Activated T-cell treated with anti-CD3 and anti-CD28 coated beads, Interleukin-2, amount 50 U/mL, for 24 hours (primary cell): ENCODE results near the gene PRXL2A.

Experiments used
- DNase-seq: peaks from one replicate; pipeline ENCODE4 v3.0.0-alpha.2; 2020
- H3K27ac Mint-ChIP-seq: 2 replicates; pipeline ENCODE4 v1.8.0; 2020; ENCODE audit warnings: mild to moderate bottlenecking, mixed read lengths
- H3K27me3 Mint-ChIP-seq: 2 replicates; pipeline ENCODE4 v1.8.0; 2020; ENCODE audit warnings: mixed read lengths
- H3K36me3 Mint-ChIP-seq: 2 replicates; pipeline ENCODE4 v1.8.0; 2020; ENCODE audit warnings: low read depth, mixed read lengths
- H3K4me1 Mint-ChIP-seq: 2 replicates; pipeline ENCODE4 v1.8.0; 2020; ENCODE audit warnings: low read depth, mixed read lengths
- H3K4me3 Mint-ChIP-seq: 2 replicates; pipeline ENCODE4 v1.8.0; 2020; ENCODE audit warnings: mild to moderate bottlenecking, moderate library complexity, mixed read lengths
- H3K9me3 Mint-ChIP-seq: 2 replicates; pipeline ENCODE4 v1.8.0; 2020; ENCODE audit warnings: mixed read lengths

Gene PRXL2A

GRCh38 chr10:80458638-80459037 is 50.3 kb downstream of the PRXL2A start:
- Mint-ChIP-seq H3K4me3 (peak overlapping the region; percentile 98), H3K36me3 (peaks cover 40% of the 10 kb centered on the region), H3K27ac (peak overlapping the region; percentile 96), H3K9me3 (no peaks in the 10 kb centered on the region), H3K27me3 (no peaks in the 10 kb centered on the region), H3K4me1 (peaks cover 80% of the 10 kb centered on the region)
- DNase-seq = no peak

- peak overlapping the region; percentile 98 for H3K4me3 Mint-ChIP-seq
- H3K27ac Mint-ChIP-seq = peak overlapping the region; percentile 96
- H3K27me3 Mint-ChIP-seq = no peaks in the 10 kb centered on the region
- peak; percentile 76 for DNase-seq
- peaks cover 46% of the 10 kb centered on the region for H3K36me3 Mint-ChIP-seq
- peaks cover 85% of the 10 kb centered on the region for H3K4me1 Mint-ChIP-seq
- no peaks in the 10 kb centered on the region for H3K9me3 Mint-ChIP-seq
These were observed 50.9 kb downstream of the PRXL2A start for GRCh38 chr10:80459047-80459865.

- peaks cover 42% of the 10 kb centered on the region for H3K36me3 Mint-ChIP-seq
These were observed 52.3 kb downstream of the PRXL2A start for GRCh38 chr10:80460399-80461207.

GRCh38 chr10:80461208-80462183 is 53.1 kb downstream of the PRXL2A start:
- Mint-ChIP-seq H3K36me3 (peaks cover 34% of the 10 kb centered on the region), H3K4me3 (peak overlapping the region; percentile 98), H3K27me3 (no peaks in the 10 kb centered on the region), H3K27ac (peak overlapping the region; percentile 96), H3K9me3 (no peaks in the 10 kb centered on the region), H3K4me1 (peaks cover 99% of the 10 kb centered on the region)
- DNase-seq = peak; percentile 44

More at GRCh38 chr10:80460399-80461207, 52.3 kb downstream of the PRXL2A start:
- no peaks in the 10 kb centered on the region for H3K9me3 Mint-ChIP-seq
- DNase-seq = peak; percentile 39
- H3K4me1 Mint-ChIP-seq = peaks cover 99% of the 10 kb centered on the region
- H3K4me3 Mint-ChIP-seq = peak overlapping the region; percentile 98
- H3K27me3 Mint-ChIP-seq = no peaks in the 10 kb centered on the region
- peak overlapping the region; percentile 96 for H3K27ac Mint-ChIP-seq

- H3K4me1 Mint-ChIP-seq = peaks cover 99% of the 10 kb centered on the region
- peak overlapping the region; percentile 55 for H3K4me3 Mint-ChIP-seq
- no peaks in the 10 kb centered on the region for H3K9me3 Mint-ChIP-seq
- peak overlapping the region; percentile 95 for H3K27ac Mint-ChIP-seq
- H3K36me3 Mint-ChIP-seq = peaks cover 26% of the 10 kb centered on the region
- peak; percentile 27 for DNase-seq
- H3K27me3 Mint-ChIP-seq = no peaks in the 10 kb centered on the region
These were observed 54.1 kb downstream of the PRXL2A start for GRCh38 chr10:80462299-80462980.

- Mint-ChIP-seq H3K4me1 (peaks cover 99% of the 10 kb centered on the region), H3K27ac (peak overlapping the region; percentile 95), H3K9me3 (no peaks in the 10 kb centered on the region), H3K27me3 (no peaks in the 10 kb centered on the region), H3K36me3 (peaks cover 24% of the 10 kb centered on the region), H3K4me3 (peak overlapping the region; percentile 55)
- no peak for DNase-seq
These were observed 54.8 kb downstream of the PRXL2A start for GRCh38 chr10:80462981-80463741.

- Mint-ChIP-seq H3K9me3 (no peaks in the 10 kb centered on the region), H3K4me1 (peaks cover 99% of the 10 kb centered on the region), H3K36me3 (peaks cover 27% of the 10 kb centered on the region), H3K27me3 (no peaks in the 10 kb centered on the region), H3K27ac (peak overlapping the region; percentile 95), H3K4me3 (peak overlapping the region; percentile 55)
- no peak for DNase-seq
These were observed 55.5 kb downstream of the PRXL2A start for GRCh38 chr10:80463868-80464267.

- peak overlapping the region; percentile 55 for H3K4me3 Mint-ChIP-seq
- H3K36me3 Mint-ChIP-seq = peaks cover 34% of the 10 kb centered on the region
- DNase-seq = no peak
- no peaks in the 10 kb centered on the region for H3K27me3 Mint-ChIP-seq
- H3K4me1 Mint-ChIP-seq = peaks cover 98% of the 10 kb centered on the region
- peak overlapping the region; percentile 95 for H3K27ac Mint-ChIP-seq
- H3K9me3 Mint-ChIP-seq = no peaks in the 10 kb centered on the region
These were observed 56.5 kb downstream of the PRXL2A start for GRCh38 chr10:80464557-80465450.

- Mint-ChIP-seq H3K9me3 (no peaks in the 10 kb centered on the region), H3K36me3 (peaks cover 39% of the 10 kb centered on the region), H3K4me3 (peak overlapping the region; percentile 55)
These were observed 57.1 kb downstream of the PRXL2A start for GRCh38 chr10:80465451-80465835.

GRCh38 chr10:80465839-80466590 is 57.7 kb downstream of the PRXL2A start:
- DNase-seq = no peak
- Mint-ChIP-seq H3K27me3 (no peaks in the 10 kb centered on the region), H3K4me1 (peaks cover 97% of the 10 kb centered on the region), H3K9me3 (no peaks in the 10 kb centered on the region), H3K4me3 (peak overlapping the region; percentile 55), H3K27ac (peak overlapping the region; percentile 95), H3K36me3 (peaks cover 44% of the 10 kb centered on the region)

More at GRCh38 chr10:80465451-80465835, 57.1 kb downstream of the PRXL2A start:
- peaks cover 97% of the 10 kb centered on the region for H3K4me1 Mint-ChIP-seq
- no peaks in the 10 kb centered on the region for H3K27me3 Mint-ChIP-seq
- DNase-seq = no peak
- H3K27ac Mint-ChIP-seq = peak overlapping the region; percentile 95

GRCh38 chr10:80466724-80467326 is 58.5 kb downstream of the PRXL2A start:
- Mint-ChIP-seq H3K9me3 (no peaks in the 10 kb centered on the region), H3K27ac (peak overlapping the region; percentile 95), H3K27me3 (no peaks in the 10 kb centered on the region), H3K36me3 (peaks cover 49% of the 10 kb centered on the region), H3K4me1 (peaks cover 97% of the 10 kb centered on the region), H3K4me3 (peak overlapping the region; percentile 55)
- DNase-seq = no peak
